ENCODE measurements around the gene SFPQ.

Gene SFPQ

DNA sequence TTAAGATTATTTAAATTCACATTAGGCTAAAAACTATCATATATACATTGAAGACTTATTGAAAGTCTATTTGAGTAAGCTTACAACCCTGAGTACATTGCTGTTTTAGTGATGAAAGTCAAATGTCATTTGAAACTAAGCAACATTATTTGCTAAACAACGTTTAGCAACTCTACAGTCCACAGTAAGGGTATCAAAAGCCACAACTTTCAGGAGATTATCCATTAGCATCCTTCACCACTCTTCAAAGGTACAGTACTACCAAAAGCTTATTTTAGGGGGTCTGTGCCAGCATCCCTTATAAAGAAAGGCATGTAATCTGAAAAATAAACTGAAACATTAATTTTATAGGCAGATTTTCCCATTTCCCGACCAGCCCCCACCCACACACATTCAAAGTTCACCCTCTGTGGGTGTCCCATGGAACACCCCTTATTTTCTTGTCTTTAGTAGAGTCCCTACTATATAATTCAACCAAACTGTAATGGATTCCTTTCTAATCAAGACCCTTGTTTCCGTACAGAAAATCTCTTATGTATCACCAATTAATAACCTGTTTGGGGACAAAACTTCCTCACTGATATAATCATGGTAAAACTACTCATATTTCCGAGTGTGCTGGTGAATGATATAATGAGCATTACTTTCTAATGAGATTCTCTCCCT is 11.0 kb downstream of the SFPQ start:
- peaks cover 9% of the 10 kb centered on the region for H3K4me1 ChIP-seq (ENCODE audit: control insufficient read depth, insufficient read depth, low read length)
- no peak overlapping the region for H3K9ac ChIP-seq (ENCODE audit: low read length)
- no peak overlapping the region for H3K4me3 ChIP-seq (ENCODE audit: low read length)
- H3K36me3 ChIP-seq (ENCODE audit: control insufficient read depth, insufficient read depth, low read length), result peaks cover 39% of the 10 kb centered on the region
- H3K27me3 ChIP-seq (ENCODE audit: control insufficient read depth, insufficient read depth, low read length), result no peaks in the 10 kb centered on the region
- H3K27ac ChIP-seq (ENCODE audit: low read depth, low read length), result no peak overlapping the region

DNA sequence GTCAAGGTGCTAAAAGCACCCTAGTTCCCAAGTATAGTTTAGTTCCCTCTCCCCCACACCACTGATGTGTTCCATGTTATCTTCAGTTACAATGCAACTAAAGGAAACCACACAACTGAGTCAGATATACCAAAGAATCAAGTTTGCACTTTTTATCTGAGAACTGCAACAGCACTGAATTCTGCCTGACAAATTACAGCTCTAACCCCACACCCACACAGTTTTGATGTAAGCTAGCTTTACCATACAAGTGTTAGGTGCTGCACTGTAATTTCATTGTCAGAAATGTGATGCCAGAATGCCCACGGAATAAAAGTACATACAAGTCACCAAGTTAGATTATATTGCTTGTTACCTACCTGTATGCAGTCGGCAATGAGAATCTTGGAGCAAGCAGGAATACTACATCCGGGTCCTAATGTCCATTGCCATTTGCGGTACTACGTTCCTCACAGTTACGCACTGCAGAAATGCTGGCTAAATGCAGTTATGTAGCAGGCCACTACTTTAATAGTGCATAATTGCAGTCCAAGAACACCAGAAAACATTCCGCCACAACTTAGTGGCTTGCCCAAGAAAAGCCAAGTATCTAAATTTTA is 12.1 kb downstream of the SFPQ start:
- no peak overlapping the region for H3K9ac ChIP-seq (ENCODE audit: low read length)
- H3K36me3 ChIP-seq (ENCODE audit: control insufficient read depth, insufficient read depth, low read length), result peaks cover 29% of the 10 kb centered on the region
- H3K4me3 ChIP-seq (ENCODE audit: low read length), result no peak overlapping the region
- no peak overlapping the region for H3K27ac ChIP-seq (ENCODE audit: low read depth, low read length)
- peaks cover 3% of the 10 kb centered on the region for H3K4me1 ChIP-seq (ENCODE audit: control insufficient read depth, insufficient read depth, low read length)
- H3K27me3 ChIP-seq (ENCODE audit: control insufficient read depth, insufficient read depth, low read length), result no peaks in the 10 kb centered on the region

DNA sequence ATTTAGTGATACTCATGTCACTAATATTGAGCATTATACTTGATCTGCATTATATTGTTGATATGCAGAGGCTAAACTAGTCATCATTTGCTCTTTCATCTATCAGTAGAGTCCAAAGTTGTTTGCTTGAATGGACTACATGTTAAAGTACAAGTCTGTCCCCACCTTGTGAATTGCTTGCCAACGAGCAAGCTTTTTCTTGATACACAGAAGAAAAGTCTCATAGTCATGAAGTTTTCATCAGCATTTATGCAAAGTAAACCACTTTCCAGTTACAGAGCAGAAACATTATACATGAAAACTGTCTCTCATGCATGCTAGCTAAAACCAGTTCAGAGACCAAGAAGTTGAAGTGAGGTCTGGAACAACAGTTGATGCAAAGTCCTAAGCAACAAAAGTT is 13.0 kb downstream of the SFPQ start:
- Histone ChIP-seq H3K27me3 (ENCODE audit: control insufficient read depth, insufficient read depth, low read length) (no peaks in the 10 kb centered on the region), H3K36me3 (ENCODE audit: control insufficient read depth, insufficient read depth, low read length) (peaks cover 36% of the 10 kb centered on the region), H3K27ac (ENCODE audit: low read depth, low read length) (no peak overlapping the region), H3K9ac (ENCODE audit: low read length) (no peak overlapping the region), H3K4me1 (ENCODE audit: control insufficient read depth, insufficient read depth, low read length) (no peaks in the 10 kb centered on the region), H3K4me3 (ENCODE audit: low read length) (no peak overlapping the region)

DNA sequence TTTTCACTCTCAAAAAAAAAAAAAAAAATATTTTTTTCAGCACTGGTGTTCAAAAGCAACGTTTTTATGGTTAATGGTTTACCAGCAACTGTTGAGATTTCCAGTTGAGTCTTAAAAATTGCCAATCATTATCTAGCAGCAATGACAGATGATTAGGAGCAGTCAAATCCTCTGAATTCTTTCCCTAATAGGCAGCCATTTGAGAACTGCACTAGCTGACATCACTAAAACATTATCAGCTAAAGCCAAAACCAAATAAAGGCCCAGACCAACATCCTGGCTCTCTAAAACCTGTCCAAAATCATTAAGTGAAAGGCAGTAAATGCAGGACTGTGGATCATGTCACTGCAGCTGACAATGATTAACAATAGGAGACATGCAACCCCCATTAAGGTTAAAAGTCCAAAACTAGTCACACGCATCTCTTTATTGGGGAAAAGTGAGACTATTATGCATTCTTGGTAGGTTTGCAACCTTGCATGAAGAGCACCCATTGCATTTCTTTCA is 14.0 kb downstream of the SFPQ start:
- H3K36me3 ChIP-seq (ENCODE audit: control insufficient read depth, insufficient read depth, low read length), result peaks cover 29% of the 10 kb centered on the region
- no peaks in the 10 kb centered on the region for H3K27me3 ChIP-seq (ENCODE audit: control insufficient read depth, insufficient read depth, low read length)
- H3K27ac ChIP-seq (ENCODE audit: low read depth, low read length), result no peak overlapping the region
- H3K4me3 ChIP-seq (ENCODE audit: low read length), result no peak overlapping the region
- no peaks in the 10 kb centered on the region for H3K4me1 ChIP-seq (ENCODE audit: control insufficient read depth, insufficient read depth, low read length)
- no peak overlapping the region for H3K9ac ChIP-seq (ENCODE audit: low read length)

DNA sequence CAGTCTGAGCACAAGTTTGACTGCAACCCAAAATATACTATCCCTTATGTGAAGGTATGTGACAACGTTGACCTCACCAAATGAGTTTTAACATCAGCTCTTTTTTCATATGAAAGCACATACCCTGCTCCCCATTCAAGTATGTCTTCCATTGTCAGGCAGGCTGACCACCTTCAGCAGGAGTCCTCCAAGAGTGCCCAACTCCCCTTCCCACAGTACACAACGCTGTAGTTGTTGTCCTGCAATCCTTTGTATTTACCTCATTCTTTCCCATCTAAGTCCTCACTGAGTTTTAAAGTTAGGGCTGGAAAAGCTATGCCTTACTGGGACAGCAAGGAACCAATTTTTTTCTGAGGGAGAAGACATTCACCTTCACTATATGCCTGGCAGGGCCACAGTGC is 14.7 kb downstream of the SFPQ start:
- Histone ChIP-seq H3K27me3 (ENCODE audit: control insufficient read depth, insufficient read depth, low read length) (no peaks in the 10 kb centered on the region), H3K4me3 (ENCODE audit: low read length) (no peak overlapping the region), H3K36me3 (ENCODE audit: control insufficient read depth, insufficient read depth, low read length) (peaks cover 23% of the 10 kb centered on the region), H3K4me1 (ENCODE audit: control insufficient read depth, insufficient read depth, low read length) (no peaks in the 10 kb centered on the region), H3K27ac (ENCODE audit: low read depth, low read length) (no peak overlapping the region), H3K9ac (ENCODE audit: low read length) (no peak overlapping the region)

DNA sequence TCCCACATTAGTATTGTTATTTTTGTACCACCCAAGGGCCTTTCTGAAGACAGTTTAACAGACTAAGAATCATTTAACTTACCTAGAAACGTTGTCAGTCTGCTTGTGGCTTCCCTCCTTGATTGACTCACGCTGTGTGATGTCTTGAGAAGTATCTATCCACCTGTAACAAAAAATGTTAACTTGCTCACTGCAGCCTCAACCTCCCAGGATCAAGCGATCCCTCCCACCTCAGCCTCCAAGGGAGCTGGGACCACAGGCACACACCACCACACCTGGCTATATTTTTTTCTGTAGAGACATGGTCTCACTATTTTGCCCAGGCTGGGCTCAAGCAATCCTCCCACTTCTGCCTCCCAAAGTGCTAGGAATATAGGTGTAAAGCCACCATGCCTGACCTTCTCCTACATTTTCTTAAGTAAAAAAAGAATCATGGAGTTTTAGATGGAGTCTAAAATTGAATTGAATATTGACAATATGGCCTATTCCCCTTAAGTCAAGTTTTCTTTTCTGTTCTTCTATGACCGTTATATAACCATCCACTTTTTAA is 15.6 kb downstream of the SFPQ start:
- peaks cover 22% of the 10 kb centered on the region for H3K36me3 ChIP-seq (ENCODE audit: control insufficient read depth, insufficient read depth, low read length)
- no peak overlapping the region for H3K9ac ChIP-seq (ENCODE audit: low read length)
- no peaks in the 10 kb centered on the region for H3K4me1 ChIP-seq (ENCODE audit: control insufficient read depth, insufficient read depth, low read length)
- H3K4me3 ChIP-seq (ENCODE audit: low read length), result no peak overlapping the region
- no peaks in the 10 kb centered on the region for H3K27me3 ChIP-seq (ENCODE audit: control insufficient read depth, insufficient read depth, low read length)
- H3K27ac ChIP-seq (ENCODE audit: low read depth, low read length), result no peak overlapping the region

DNA sequence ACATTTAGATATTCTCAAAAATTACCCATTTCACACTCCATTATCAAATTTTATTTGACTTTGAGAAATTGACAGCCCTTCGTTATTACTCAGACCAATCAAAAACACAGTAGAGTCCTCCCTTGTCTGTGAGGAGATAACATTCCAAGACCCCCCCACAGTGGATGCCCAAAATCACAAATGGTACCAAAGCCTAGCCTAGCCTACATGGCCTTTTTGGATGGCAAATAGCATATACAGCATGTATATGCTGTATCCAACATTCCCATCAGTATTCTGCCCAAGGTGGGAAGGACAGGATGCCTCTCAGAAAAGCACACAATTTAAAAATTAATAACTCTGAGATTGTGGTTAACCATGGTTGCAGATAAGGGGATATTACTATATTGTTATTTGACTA is 17.3 kb downstream of the SFPQ start:
- Histone ChIP-seq H3K27ac (ENCODE audit: low read depth, low read length) (no peak overlapping the region), H3K9ac (ENCODE audit: low read length) (no peak overlapping the region), H3K36me3 (ENCODE audit: control insufficient read depth, insufficient read depth, low read length) (peaks cover 12% of the 10 kb centered on the region), H3K4me1 (ENCODE audit: control insufficient read depth, insufficient read depth, low read length) (no peaks in the 10 kb centered on the region), H3K4me3 (ENCODE audit: low read length) (no peak overlapping the region), H3K27me3 (ENCODE audit: control insufficient read depth, insufficient read depth, low read length) (no peaks in the 10 kb centered on the region)

DNA sequence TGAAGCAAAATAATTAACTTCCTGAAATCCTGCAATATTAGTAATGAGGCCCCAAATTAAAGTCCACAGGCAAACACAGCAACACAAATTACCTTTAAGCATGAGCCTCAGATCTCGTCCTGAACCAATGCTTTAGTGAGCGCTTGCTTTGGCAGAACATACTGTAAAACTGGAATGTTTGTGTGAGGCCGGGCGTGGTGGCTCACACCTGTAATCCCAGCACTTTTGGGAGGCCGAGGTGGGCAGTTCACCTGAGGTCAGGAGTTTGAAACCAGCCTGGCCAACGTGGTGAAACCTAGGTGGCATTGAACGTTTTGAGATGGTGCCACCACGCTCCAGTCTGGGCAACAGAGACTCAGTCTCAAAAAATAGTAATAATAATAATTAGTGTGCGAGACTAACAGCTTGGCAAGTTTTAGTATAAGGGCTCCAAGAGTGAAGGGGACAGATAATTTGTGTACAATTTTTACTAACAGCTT is 17.8 kb downstream of the SFPQ start:
- no peaks in the 10 kb centered on the region for H3K4me1 ChIP-seq (ENCODE audit: control insufficient read depth, insufficient read depth, low read length)
- H3K36me3 ChIP-seq (ENCODE audit: control insufficient read depth, insufficient read depth, low read length), result peaks cover 12% of the 10 kb centered on the region
- no peak overlapping the region for H3K9ac ChIP-seq (ENCODE audit: low read length)
- no peak overlapping the region for H3K4me3 ChIP-seq (ENCODE audit: low read length)
- no peak overlapping the region for H3K27ac ChIP-seq (ENCODE audit: low read depth, low read length)
- no peaks in the 10 kb centered on the region for H3K27me3 ChIP-seq (ENCODE audit: control insufficient read depth, insufficient read depth, low read length)

DNA sequence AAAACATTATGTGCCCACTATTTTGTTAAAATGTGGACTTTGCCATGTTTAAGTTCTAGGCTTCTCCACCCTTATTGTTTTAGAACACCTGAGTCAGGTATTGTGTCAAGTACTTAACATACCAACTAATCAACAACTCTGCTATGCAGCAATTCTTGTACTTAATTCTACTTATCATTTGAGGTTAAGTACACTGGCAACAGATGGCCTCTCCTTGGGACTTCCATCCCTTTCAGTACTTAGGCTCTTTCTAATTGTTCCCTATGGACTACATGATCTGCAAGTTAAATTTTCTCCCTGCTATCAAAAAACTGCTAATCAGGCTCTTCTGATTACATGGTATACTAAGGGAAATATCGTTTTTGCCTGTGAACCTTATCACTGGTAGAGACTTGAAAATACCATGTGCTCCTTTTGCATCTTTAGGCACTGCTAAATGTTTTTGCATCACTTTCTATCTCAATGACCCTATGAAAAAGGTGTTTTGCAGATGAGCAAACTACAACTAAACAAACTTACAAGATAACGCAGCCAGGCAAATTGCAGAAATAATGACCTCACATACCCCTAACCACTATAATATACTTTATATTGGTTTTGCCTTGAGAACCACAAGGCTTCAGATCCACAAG is 18.9 kb downstream of the SFPQ start:
- Histone ChIP-seq H3K27me3 (ENCODE audit: control insufficient read depth, insufficient read depth, low read length) (no peaks in the 10 kb centered on the region), H3K9ac (ENCODE audit: low read length) (no peak overlapping the region), H3K4me3 (ENCODE audit: low read length) (no peak overlapping the region), H3K27ac (ENCODE audit: low read depth, low read length) (no peak overlapping the region), H3K36me3 (ENCODE audit: control insufficient read depth, insufficient read depth, low read length) (peaks cover 12% of the 10 kb centered on the region), H3K4me1 (ENCODE audit: control insufficient read depth, insufficient read depth, low read length) (no peaks in the 10 kb centered on the region)

DNA sequence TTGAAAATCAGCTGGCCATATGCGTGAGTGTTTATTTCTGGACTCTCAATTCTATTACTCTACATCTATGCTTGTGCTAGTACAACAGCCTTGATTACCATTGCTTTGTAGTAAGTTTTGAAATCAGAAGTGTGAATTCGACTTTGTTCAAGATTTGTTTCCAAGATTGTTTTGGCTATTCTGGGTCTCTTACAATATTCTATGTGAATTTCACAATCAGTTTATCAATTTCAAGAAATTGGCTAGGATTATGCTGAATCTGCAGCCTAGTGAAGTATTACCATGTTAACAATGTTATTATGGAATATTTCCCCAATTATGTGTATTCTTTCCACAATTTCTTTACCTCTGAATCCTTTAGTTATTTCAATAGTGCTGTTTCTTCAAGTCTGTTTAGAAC is 19.5 kb downstream of the SFPQ start:
- Histone ChIP-seq H3K36me3 (ENCODE audit: control insufficient read depth, insufficient read depth, low read length) (peaks cover 12% of the 10 kb centered on the region), H3K4me1 (ENCODE audit: control insufficient read depth, insufficient read depth, low read length) (no peaks in the 10 kb centered on the region), H3K27me3 (ENCODE audit: control insufficient read depth, insufficient read depth, low read length) (no peaks in the 10 kb centered on the region), H3K27ac (ENCODE audit: low read depth, low read length) (no peak overlapping the region), H3K4me3 (ENCODE audit: low read length) (no peak overlapping the region), H3K9ac (ENCODE audit: low read length) (no peak overlapping the region)

DNA sequence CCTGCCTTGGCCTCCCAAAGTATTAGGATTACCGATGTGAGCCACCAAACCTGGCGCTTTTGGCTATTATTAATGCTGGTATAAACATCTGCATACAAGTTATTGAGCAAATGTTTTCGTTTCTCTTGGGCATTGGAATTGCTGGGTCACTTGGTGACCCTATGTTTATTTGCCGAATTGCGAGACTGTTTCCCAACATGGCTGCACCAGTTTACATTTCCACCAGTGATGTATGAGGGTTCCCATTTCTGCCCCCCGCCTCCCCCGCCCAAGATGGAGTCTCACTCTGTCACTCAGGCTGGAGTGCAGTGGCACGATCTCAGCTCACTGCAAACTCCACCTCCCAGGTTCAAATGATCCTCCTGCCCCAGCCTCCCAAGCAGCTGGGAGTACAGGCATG is 20.9 kb downstream of the SFPQ start:
- Histone ChIP-seq H3K4me1 (ENCODE audit: control insufficient read depth, insufficient read depth, low read length) (no peaks in the 10 kb centered on the region), H3K27me3 (ENCODE audit: control insufficient read depth, insufficient read depth, low read length) (no peaks in the 10 kb centered on the region), H3K4me3 (ENCODE audit: low read length) (no peak overlapping the region), H3K36me3 (ENCODE audit: control insufficient read depth, insufficient read depth, low read length) (peaks cover 7% of the 10 kb centered on the region), H3K9ac (ENCODE audit: low read length) (no peak overlapping the region), H3K27ac (ENCODE audit: low read depth, low read length) (no peak overlapping the region)

DNA sequence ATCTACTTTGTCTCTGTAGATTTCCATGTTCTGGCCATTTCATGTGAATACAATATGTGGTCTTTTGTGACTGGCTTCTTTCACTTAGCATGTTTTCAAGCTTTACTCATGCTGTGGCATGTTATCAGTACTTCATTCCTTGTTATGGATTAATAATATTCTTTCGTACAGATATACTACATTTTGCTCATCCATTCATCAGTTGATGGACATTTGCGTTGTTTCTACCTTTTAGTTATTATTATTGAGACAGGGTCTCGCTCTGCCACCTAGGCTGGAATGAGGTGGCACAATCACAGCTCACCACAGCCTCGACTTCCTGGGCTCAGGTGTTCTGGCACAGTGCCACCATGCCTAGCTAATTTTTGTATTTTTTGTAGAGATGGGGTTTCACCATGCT is 21.4 kb downstream of the SFPQ start:
- H3K27ac ChIP-seq (ENCODE audit: low read depth, low read length), result no peak overlapping the region
- H3K4me1 ChIP-seq (ENCODE audit: control insufficient read depth, insufficient read depth, low read length), result no peaks in the 10 kb centered on the region
- no peak overlapping the region for H3K4me3 ChIP-seq (ENCODE audit: low read length)
- H3K27me3 ChIP-seq (ENCODE audit: control insufficient read depth, insufficient read depth, low read length), result no peaks in the 10 kb centered on the region
- no peak overlapping the region for H3K9ac ChIP-seq (ENCODE audit: low read length)
- H3K36me3 ChIP-seq (ENCODE audit: control insufficient read depth, insufficient read depth, low read length), result peaks cover 7% of the 10 kb centered on the region
